Loucy (cell line): ENCODE results near the gene GRK6.

Source experiments
- EZH2phosphoT487 ChIP-seq: fragments of 200-600 bp; IDR thresholded peaks from 2 replicates; pipeline ENCODE4 v1.6.1; 2018; ENCODE audit warnings: antibody characterized with exemption, mild to moderate bottlenecking, moderate library complexity, borderline replicate concordance
- TF ChIP-seq, protein P1 (sequence below): fragments of 200-600 bp; sonication (generic); conservative IDR thresholded peaks from 2 replicates; pipeline ENCODE4 v1.5.1; 2014; ENCODE audit warnings: mild to moderate bottlenecking, antibody characterized with exemption, low read length

DNA sequence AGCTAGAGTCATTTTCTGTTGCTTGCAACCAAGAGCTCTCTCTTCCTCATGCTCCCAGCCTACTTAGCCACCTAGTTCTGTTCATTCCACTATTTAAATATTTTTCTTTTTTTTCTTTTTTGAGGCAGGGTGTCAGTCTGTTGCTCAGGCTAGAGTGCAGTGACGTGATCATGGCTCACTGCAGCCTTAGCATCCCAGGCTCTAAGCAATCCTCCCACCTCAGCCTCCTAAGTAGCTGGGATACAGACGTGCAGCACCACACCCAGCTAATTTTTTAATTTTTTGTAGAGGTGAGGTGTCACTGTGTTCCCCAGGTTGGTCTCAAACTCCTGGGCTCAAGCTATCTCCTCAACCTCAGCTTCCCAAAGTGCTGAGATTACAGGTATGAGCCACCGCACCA, 12.0 kb upstream of the GRK6 start:
- TF ChIP-seq, protein P1, sequence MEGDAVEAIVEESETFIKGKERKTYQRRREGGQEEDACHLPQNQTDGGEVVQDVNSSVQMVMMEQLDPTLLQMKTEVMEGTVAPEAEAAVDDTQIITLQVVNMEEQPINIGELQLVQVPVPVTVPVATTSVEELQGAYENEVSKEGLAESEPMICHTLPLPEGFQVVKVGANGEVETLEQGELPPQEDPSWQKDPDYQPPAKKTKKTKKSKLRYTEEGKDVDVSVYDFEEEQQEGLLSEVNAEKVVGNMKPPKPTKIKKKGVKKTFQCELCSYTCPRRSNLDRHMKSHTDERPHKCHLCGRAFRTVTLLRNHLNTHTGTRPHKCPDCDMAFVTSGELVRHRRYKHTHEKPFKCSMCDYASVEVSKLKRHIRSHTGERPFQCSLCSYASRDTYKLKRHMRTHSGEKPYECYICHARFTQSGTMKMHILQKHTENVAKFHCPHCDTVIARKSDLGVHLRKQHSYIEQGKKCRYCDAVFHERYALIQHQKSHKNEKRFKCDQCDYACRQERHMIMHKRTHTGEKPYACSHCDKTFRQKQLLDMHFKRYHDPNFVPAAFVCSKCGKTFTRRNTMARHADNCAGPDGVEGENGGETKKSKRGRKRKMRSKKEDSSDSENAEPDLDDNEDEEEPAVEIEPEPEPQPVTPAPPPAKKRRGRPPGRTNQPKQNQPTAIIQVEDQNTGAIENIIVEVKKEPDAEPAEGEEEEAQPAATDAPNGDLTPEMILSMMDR = no peak
- TF ChIP-seq EZH2phosphoT487 = no peak
